ENCODE measurements around the gene ARHGEF19.

DNA sequence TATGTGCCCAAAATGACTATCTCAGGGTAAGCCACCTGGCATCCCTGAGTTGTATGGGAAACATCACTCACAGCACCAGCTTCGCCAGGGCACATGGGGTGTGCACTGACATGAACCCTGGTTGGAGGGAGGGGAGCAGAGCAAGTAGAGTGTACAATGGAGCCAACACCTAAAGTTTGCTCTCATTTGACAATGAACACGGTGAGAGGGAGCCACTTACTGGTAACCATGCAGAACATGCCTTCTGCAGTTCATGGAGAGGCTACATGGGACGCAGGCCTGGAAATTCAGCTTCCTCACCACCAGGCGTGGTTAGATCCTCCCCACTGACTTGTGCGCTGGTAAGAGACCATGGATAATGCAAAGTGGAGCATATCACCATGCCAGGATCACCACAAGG, 34.5 kb upstream of the ARHGEF19 start:
- TF ChIP-seq ZNF260 (CRISPR knock-in tag; IDR thresholded peaks at IDR 0.05; ENCODE audit: borderline replicate concordance, low read depth): no peak
- TF ChIP-seq ZBTB4 (CRISPR knock-in tag; IDR thresholded peaks at IDR 0.05; ENCODE audit: borderline replicate concordance): no peak
- TF ChIP-seq SMAD1 (CRISPR knock-in tag; IDR thresholded peaks at IDR 0.05; ENCODE audit: borderline replicate concordance, low read depth): no peak

All from HepG2 (cell line).